RKO (cell line): Measurements from ENCODE around the gene RELL1.

Source experiments
- DNase-seq: peaks from one replicate; pipeline ENCODE4 v3.0.0-alpha.2; 2016; ENCODE audit warnings: low spot score

The RELL1 gene

DNA sequence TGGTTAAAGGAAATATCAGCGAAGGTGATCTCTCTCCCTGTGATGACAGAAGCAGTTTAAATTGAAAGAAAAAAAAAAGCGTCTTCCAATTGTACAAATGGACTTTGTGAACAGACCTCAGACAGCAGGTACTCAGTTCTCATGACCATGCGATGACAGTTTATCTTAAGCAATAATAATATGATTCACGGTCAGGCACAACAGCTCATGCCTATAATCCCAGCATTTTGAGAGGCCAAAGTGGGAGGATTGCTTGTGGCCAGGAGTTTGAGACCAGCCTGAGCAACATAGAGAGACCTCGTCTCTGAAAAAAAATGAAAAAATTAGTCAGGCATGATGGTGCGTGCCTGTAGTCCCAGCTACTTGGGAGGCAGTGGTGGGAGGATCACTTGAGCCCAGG is 51.0 kb downstream of the RELL1 start:
- no peak for DNase-seq

DNA sequence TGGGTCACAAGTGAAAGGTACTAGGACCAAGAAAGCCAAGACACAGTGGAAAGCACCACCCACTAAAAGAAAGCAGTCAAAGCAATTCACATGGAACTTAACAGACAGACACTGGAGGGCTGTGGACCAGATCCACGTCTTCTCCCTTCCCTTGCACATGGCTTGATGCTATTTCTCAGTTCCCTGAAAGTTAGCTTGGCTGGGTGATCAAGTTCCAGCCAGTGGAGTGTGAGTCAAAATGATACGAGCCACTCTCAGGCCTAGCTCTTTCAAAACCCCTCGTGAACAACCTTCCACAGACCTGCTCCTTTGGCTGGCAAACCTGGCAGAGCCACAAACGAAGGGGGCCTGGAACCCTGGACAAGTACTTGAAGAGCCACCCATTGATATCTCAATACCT is 52.0 kb downstream of the RELL1 start:
- no peak for DNase-seq

DNA sequence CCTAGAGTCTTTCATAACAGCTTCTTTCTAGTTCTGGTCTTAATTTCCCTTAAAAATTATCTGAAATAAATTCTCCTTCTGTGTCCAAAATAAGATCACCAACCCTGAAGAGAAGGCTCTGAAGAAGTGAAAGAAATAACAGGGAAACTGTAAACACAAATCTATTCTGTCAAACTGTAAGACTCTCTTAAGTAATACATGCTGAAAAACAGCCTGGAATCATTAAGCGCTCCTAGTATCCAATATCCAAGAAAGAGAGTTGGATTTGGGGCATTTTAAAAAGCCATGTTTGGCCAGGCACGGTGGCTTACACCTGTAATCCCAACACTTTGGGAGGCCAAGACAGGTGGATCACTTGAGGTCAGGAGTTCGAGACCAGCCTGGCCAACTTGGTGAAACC is 53.3 kb downstream of the RELL1 start:
- no peak for DNase-seq

DNA sequence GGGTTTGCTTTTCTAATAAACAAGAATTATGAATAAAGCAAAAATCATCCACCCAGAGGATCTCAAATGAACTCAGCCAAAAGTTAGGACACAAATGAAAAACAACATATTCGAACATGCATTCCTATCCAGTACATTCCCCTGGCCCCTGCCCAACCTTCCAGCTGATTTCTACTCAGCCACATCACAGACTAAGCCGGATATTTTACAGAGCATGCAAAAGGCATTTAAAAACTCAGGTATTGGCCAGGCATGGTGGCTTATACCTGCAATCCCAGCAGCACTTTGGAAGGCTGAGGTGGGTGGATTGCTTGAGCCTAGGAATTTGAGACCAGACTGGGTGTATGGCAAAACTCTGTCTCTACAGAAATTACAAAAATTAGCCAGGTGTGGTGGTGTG is 54.6 kb downstream of the RELL1 start:
- no peak for DNase-seq

DNA sequence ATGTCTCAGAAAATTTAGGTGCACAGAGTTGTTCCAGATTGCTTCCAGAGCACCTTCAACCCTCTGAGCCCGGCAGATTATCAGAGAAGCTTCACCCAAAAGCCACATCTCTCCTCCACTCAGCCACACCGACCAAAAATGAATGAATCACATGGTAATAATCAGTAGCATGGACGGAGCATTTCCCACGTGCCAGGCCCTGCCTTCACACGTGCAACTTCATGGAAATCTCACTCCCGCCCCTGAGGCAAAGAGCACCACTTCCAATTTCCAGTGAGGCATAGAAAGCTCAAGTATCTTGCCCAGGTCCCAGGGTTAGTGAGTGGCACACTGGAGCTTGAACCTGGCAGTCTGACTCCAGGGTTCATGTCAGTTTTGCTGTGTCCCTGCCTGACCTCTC is 56.5 kb downstream of the RELL1 start:
- no peak for DNase-seq

DNA sequence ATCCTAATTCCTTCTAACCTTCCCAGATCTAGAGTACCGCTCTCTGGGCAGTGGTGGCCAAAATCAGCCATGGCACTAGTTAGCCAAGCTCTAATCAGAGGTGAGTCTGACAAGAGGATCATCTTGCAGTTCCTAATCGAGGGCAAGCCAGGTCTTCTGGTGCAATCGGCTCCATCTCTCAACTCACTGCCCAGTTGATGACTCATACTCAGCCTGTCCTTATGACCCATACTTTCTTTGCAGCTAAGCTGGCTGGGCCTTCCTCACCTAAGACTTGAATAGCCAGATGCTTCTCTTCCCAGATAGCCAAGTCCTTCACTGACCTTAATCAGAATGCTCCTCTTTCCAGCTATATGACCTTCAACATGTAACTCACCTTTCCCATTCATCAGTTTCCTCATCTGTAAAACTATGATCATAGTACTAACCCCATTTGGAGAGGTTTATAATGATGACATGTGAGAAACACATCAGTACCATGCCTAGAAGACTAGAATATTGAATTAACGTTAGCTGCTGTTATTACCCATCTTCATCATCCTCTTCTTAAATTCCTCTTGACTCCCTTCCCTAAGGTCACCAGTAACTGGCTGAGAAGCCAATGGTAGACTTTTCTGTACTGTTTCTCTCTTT is 57.1 kb downstream of the RELL1 start:
- peak; percentile 63 for DNase-seq

DNA sequence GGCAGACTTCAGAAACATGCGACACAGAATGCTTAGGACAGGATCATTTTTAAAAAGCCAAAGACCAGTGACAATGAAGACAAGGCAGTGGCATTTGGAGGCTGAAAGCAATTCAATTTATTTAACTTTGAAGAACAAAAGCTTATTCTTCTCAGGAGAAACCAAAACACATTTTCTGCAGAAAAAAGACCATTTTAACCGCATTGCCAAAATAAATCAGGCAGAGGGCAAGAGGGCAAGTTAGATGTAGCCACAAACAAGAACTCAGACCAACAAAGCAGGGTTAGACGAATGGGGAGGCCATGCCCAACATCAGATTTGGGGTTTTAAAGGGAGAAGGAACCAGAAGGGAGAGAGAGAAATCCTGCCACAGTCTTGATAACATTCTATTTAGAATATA is 58.9 kb downstream of the RELL1 start:
- no peak for DNase-seq

DNA sequence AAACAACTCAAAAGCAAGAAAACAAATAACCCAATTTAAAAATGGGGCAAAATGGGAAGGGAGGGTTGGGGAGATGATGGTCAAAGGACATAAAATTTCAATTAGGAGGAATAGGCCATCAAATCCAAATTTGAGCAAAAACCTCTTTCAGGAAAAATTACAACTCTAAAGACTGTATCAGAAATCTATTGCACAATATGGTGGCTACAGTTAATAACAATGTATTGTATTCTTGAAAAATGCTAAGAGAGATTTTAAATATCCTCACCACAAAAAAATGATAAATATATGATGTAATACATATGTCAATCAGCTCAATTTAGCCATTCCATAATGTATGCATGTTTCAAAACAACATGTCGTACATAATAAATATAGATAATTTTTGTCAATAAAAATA is 60.7 kb downstream of the RELL1 start:
- DNase-seq: no peak

DNA sequence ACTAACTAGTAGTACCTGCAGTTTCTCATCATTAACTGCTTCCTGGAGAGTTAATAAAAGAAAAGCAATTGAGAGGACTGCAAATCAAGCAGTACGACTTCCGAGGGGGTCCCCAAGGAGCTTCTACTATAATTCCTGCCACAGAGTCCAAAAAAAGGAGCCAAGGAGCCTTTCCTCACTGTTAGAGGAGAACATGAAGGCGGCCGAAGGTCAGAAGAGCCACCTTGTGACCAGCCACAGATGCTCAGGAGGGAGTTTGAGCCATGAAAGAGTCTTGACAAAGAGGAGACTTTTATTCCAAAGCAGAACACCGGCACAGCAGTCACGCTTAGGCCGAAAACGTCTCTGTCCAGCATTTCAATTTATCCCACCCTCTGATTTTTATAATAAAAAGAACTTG is 62.2 kb downstream of the RELL1 start:
- no peak for DNase-seq

DNA sequence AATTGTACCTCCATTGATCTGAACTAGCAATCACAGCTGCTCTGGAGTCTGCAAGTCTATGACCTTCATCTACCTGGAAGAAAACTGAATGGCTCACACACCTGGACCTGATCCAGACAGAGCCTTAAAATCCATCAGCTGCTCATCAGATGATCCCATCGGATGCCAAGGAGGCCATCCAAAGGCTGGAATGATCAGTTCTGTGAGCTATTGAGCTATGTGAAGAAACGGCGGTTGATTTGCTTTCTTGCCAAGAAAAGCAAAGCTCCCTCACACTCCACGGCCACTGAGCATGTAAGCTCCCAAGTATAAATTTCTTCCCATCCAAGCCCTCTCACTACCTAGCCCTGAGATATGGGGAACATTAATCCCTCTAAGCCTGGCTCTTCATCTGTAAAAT is 63.1 kb downstream of the RELL1 start:
- no peak for DNase-seq

DNA sequence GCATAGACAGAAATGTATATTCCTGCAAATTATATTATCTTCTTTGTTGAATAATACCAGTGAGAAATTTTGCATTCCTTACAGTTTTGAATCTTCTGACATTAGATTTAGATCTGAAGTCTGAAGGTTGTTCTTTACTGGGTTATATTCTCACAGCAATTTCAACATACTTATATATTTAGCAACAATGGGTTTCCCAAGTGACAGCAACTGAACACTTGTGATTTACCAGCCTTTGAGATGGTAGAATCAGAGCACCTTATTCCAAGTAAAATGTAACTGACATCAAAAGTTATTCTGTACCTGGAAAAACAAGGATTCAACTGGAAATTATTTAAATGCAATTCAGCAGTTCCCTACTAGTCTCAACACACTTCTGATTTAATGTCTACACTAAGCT is 66.0 kb downstream of the RELL1 start:
- no peak for DNase-seq

DNA sequence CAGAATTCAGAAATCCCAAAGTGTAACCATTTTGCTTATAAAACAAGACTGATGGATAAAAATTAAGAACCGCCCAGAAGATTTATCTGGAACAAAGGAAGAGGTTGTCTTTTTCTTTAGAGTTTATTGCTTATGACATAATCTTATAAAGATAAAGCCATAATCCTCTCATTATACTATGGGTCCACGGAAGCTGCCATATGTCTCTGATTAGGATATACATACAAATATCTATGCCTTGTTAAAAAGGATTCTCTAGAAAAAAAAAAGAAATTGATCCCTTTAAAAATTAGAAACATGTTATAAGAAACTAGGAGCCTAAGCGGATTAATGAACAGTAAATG is 70.5 kb downstream of the RELL1 start:
- no peak for DNase-seq

DNA sequence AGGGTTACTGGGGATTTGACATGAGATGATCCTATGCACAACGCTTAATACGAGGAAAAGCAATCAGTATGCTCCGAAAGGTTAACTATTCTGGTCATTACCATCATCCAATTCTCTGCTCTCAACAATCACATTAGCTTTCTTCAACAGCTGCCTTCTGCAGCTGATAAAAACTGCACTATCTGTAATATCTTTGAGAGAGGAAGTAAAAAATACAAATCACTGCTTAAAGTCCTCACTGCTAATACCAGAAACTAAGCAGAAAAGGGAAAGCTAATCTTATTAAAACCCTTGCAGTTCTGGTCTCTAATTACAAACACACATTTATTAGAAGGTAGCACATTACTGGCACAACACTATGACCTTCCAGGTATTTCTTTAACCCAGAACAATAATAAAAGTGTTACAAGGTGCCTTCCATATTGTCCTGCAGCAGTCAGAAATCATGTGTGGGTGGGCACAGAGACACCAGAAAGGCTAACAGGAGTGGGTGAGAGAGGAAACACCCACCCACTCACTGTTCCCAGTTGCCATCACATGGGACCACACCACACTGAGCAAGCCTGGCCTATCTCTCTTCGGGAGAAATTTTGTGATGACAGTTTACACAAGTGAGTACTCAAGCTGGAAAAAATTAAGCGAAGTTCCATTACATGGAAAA is 71.0 kb downstream of the RELL1 start:
- no peak for DNase-seq

DNA sequence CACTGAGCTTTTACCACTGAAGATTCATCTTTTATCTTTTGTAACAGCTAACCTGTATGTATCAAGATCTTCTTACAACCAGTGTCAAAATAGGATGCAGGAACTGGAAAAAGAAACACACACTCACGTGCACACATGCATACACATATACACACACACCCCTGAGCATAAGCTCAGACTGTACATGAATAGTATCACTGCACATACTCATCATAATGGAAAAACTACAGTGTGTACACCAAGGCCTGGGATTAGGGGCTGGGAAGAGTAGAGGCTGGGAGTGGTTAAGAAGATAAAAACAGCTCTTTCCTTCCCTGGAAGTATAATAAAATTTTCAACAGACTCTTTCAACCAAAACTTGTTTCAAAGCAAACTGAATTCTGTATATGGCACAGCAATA is 73.4 kb downstream of the RELL1 start:
- DNase-seq: no peak

DNA sequence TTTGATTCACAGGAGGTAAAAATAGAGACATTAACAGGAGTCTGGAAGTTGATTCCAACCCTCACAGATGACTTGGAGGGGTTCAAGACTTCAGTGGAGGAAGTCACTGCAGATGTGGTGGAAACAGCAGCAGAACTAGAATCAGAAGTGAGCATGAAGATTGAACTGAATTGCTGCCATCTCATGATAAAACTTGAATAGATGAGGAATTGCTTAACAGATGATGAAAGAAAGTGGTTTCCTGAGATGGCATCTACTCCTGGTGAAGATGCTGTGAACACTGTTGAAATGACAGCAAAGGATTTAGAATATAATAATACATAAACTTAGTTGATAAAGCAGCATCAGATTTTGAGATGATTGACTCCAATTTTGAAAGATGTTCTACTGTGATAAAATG is 76.5 kb downstream of the RELL1 start:
- no peak for DNase-seq

DNA sequence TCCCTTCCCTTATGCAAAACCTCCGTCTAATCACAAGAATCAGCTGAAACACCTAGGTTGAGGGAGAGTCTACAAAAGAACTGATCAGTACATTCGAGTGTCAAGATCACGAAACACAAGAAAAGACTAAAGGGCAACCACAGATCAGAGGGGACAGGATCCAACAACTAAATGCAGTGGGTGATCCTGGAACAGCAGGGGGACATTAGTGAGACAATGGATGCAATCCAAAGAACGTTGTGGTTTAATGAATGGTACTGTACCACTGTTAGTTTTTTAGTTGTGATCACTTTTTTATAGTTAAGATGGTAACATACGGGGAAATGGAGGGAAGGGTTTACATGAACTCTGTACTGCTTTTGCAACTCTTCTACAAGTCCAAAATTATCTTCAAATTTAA is 79.2 kb downstream of the RELL1 start:
- DNase-seq: no peak

DNA sequence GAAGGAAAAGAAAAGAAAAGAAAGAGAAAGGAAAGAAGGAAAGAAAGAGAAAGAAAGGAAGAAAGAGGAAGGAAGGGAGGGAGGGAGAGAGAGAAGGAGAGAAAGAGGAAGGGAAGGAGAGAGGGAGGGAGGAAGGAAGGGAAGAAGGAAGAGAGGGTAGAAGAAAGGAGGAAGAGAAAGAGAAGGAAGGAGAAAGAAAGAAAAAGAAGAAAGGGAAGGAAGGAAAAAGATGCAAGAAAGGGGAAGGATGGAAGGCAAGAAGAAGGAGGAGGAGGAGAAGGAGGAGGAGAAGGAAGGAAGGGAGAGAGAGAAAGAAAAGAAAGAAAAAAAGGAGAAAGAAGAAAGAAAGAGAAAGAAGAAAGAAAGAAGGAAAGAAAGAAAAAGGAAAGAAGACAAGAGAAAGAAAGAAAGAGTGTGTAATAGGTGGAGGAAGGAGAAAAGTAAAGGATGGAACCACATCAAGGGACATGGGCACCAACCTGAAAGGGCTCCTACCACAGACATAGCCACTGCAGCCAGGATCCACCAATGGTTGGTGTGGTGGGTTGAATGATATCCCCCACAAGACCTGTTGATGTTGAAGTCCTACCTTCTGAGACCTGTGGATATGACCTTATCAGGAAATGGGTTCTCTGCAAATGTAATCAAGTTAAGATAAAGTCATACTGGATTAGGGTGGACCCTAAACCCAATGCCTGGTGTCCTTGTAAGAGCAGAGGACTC is 80.2 kb downstream of the RELL1 start:
- DNase-seq: no peak

DNA sequence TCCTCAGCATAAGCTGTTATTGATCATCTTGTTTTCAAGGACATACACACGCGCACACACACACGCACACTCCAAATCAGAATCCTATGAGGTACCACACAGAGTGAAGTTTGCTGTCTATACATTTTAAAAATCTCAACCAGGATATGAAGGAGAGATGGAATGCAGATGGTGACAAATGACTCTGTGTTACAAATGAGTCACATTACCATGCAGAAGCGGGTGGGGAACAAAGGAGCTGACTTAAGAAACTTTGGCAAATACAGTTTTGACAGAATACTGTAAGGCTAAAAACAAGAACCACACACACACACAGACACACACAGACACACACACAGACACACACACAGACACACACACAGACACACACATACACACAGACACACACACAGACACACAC is 81.7 kb downstream of the RELL1 start:
- peak; percentile 53 for DNase-seq

DNA sequence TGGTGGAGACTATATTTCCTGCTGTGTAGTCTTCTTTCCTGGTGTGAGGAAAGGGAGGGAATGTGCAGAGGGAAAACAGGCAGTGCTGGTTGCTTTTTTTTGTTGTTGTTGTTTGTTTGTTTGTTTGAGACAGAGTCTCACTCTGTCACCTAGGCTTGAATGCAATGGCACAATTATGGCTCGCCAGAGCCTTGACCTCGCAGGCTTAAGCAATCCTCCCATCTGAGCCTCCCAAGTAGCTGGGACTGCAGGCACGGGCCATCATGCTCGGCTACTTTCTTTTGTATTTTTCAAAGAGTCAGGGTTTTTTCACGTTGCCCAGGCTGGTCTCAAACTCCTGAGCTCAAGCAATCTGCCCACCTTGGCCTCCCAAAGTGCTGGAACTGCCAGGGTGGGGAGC is 82.5 kb downstream of the RELL1 start:
- no peak for DNase-seq

DNA sequence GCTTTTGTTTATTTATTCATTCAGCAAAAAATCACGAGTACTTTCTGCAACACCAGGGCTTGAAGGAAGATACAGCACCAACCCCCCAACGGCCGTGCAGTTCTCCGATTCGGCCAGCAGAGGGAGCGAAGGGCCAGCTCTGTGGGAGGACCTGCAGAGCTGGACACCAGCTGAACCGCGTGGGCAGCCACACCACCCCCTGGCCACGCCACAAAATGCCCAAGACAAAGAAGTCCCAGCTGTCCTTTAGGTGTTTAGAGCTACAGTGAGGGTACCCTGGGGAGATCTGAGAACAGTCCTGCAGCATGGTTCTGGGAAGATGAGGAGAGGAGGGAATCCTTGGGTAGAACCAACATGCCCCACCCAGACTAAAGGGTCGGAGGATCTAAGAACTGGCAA is 83.1 kb downstream of the RELL1 start:
- DNase-seq: peak; percentile 69

DNA sequence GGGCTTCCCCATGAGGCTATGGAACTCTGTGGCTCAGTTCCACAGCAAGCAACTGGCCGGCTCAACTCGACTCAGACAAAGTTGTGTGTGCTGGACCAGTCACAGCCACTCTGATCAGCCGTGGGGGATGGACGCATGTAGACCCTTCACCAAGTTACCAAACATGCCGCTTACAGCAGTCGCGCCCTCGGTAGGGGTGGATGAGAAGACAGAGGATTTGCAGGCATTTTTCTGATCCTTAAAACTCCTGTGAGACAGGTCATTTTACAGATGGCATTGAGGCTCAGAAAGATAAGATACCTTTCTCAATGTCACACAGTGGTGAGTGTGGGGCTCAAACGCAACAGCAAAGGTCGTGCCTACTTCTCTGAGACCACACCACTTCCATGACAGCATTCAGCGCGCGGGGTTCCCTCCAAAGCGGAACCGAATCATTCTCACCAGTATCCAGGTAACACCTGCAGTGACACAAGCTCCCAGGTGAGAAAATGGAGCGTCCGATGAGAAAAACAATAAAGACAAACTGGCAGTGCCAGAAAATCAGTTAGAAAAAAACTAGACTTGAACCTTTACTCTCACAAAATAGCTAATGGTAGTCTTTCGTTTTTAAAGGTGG is 83.6 kb downstream of the RELL1 start:
- DNase-seq: no peak

DNA sequence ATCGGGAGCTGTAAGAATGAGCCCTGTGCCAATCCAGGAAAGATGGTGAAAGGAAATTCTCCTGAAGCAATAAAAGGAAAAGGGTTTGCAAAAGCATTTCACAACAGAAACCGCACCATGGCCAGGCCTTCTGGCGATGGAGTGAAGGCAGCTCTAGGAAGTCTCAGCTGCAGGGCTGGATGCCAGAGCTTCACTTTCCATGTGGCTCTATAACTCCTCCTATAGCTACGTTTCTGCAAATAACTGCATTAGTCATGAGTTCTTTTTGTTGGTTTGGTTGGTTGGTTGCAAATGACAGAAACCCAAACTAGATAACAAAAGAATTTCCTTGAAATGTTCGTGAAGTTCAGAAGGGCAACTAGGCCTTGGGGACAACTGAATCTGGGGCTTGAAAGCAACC is 84.6 kb downstream of the RELL1 start:
- DNase-seq: no peak

DNA sequence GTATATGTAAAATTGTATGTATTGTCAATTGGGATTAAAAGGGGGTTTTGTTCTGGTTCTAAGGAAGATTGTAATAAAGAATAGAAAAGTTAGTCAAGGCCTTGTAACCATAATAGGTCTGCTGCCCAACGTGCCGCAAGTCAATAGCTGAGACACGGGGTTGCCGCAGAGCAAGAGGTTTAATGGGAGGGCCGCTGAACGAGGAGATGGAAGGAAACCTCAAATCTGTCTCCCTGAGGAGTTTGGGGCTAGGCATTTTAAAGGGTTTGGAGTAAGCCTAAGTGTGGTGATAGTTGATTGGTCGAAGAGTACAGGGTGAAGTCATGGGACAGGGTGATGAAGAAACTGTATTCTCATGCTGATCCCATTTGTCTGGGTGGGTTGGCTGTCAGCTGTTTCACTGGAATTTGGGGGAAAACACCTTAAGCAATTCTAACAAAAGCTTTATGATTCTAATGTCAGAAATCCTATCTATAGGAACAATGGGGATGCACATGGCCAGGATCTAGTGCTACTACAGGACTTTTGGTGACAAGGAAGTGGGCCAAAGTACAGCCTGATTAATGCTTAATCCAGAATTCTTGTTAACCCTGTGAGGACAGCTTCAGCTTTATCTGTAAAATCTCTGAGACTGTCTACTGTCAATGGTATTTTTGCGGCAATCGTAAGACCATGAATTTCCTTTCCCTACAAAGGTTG is 86.9 kb downstream of the RELL1 start:
- DNase-seq: no peak
